ENCODE results near the gene PAK4.
A peak's percentile ranks its signal among the peaks of the same experiment; 100 is the strongest.

PAK4 gene

GRCh38 chr19:39124136-39124764 is 1.3 kb upstream of the PAK4 start:
- H3K27ac ChIP-seq (ENCODE audit: poor library complexity, severe bottlenecking), result no peak overlapping the region
- ATAC-seq (ENCODE audit: low read depth), result no peak
- TF ChIP-seq CTCF (IDR thresholded peaks at IDR 0.05; ENCODE audit: poor library complexity, severe bottlenecking), result no peak
- no peaks in the 10 kb centered on the region for H3K36me3 ChIP-seq (ENCODE audit: low read depth)
- H3K4me1 ChIP-seq (ENCODE audit: insufficient read depth, poor library complexity, severe bottlenecking), result no peaks in the 10 kb centered on the region
- no peaks in the 10 kb centered on the region for H3K27me3 ChIP-seq (ENCODE audit: insufficient read depth, poor library complexity, severe bottlenecking)
- H3K4me3 ChIP-seq (ENCODE audit: severe bottlenecking), result no peak overlapping the region
- DNase-seq (ENCODE audit: low spot score), result no peak
- no peaks in the 10 kb centered on the region for H3K9me3 ChIP-seq (ENCODE audit: severe bottlenecking)

DNA sequence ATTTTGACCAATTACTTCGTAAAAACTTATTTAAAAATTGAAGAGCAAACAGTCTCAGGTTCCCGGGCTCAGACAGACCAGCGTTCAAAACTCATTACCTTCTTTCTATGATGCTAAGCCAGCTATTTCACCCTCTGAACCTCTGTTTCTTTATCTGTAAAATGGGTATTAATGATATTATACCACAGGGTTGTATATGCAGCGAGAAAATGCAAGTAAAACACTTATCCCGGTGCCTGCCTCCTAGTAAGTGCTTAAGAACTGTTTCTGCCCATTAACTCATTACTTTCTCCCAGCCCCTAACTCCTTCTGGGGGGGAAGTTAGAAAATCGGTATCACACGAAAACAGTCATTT is 410 bp upstream of the PAK4 start:
- H3K4me1 ChIP-seq (ENCODE audit: insufficient read depth, poor library complexity, severe bottlenecking), result no peaks in the 10 kb centered on the region
- DNase-seq (ENCODE audit: low spot score), result no peak
- no peak for ATAC-seq (ENCODE audit: low read depth)
- TF ChIP-seq CTCF (IDR thresholded peaks at IDR 0.05; ENCODE audit: poor library complexity, severe bottlenecking), result no peak
- peak overlapping the region; percentile 76 for H3K4me3 ChIP-seq (ENCODE audit: severe bottlenecking)
- H3K36me3 ChIP-seq (ENCODE audit: low read depth), result no peaks in the 10 kb centered on the region
- no peaks in the 10 kb centered on the region for H3K27me3 ChIP-seq (ENCODE audit: insufficient read depth, poor library complexity, severe bottlenecking)
- peak overlapping the region; percentile 63 for H3K27ac ChIP-seq (ENCODE audit: poor library complexity, severe bottlenecking)
- H3K9me3 ChIP-seq (ENCODE audit: severe bottlenecking), result no peaks in the 10 kb centered on the region

- H3K9me3 ChIP-seq (ENCODE audit: severe bottlenecking), result no peaks in the 10 kb centered on the region
- TF ChIP-seq CTCF (IDR thresholded peaks at IDR 0.05; ENCODE audit: poor library complexity, severe bottlenecking), result no peak
- H3K27me3 ChIP-seq (ENCODE audit: insufficient read depth, poor library complexity, severe bottlenecking), result no peaks in the 10 kb centered on the region
- peak overlapping the region; percentile 76 for H3K4me3 ChIP-seq (ENCODE audit: severe bottlenecking)
- peak; percentile 19; the same call in 1 of the 3 replicates for ATAC-seq (ENCODE audit: low read depth)
- H3K27ac ChIP-seq (ENCODE audit: poor library complexity, severe bottlenecking), result peak overlapping the region; percentile 63
- no peaks in the 10 kb centered on the region for H3K36me3 ChIP-seq (ENCODE audit: low read depth)
- H3K4me1 ChIP-seq (ENCODE audit: insufficient read depth, poor library complexity, severe bottlenecking), result no peaks in the 10 kb centered on the region
- no peak for DNase-seq (ENCODE audit: low spot score)
Measured at GRCh38 chr19:39126312-39127187, 964 bp downstream of the PAK4 start.

GRCh38 chr19:39127812-39128515 is 2.4 kb downstream of the PAK4 start:
- Histone ChIP-seq H3K36me3 (ENCODE audit: low read depth) (no peaks in the 10 kb centered on the region), H3K4me3 (ENCODE audit: severe bottlenecking) (no peak overlapping the region), H3K9me3 (ENCODE audit: severe bottlenecking) (no peaks in the 10 kb centered on the region), H3K27ac (ENCODE audit: poor library complexity, severe bottlenecking) (peak overlapping the region; percentile 63), H3K4me1 (ENCODE audit: insufficient read depth, poor library complexity, severe bottlenecking) (no peaks in the 10 kb centered on the region), H3K27me3 (ENCODE audit: insufficient read depth, poor library complexity, severe bottlenecking) (no peaks in the 10 kb centered on the region)
- DNase-seq (ENCODE audit: low spot score) (no peak), ATAC-seq (ENCODE audit: low read depth) (no peak)
- TF ChIP-seq CTCF (IDR thresholded peaks at IDR 0.05; ENCODE audit: poor library complexity, severe bottlenecking), result no peak

Data from RWPE2 (cell line).